ENCODE measurements around the gene EML5.
"Not testable (repeated sequence)": the region's sequence is repeated elsewhere in the genome, so short reads cannot be mapped to it uniquely, and the experiment has no call there.

EML5 gene

GRCh38 chr14:88802596-88802995 is 9.8 kb upstream of the EML5 start:
- no peak for DNase-seq (ENCODE audit: low read depth in 2 of 2)

DNA sequence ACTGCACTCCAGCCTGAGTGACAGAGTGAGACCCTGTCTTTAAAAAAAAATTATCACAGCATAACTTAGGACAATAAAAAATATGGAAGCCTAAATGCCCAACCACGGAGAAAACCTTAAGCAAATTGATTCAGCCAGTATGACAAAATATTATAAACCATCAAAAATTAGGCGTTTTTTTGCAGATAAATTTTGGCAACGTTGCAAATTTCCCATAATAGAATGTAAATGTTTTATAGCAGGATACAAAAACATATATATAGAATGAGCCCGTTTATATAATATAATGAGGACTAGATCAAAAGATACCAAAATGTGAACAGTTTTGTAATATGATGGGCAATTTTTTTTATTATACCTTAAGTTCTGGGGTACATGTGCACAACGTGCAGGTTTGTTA is 6.8 kb upstream of the EML5 start:
- no peak for DNase-seq (ENCODE audit: low read depth in 2 of 2)

- no peak for DNase-seq (ENCODE audit: low read depth in 2 of 2)
Measured at GRCh38 chr14:88798156-88798555, 5.4 kb upstream of the EML5 start.

GRCh38 chr14:88793259-88793625 is 489 bp upstream of the EML5 start:
- DNase-seq (ENCODE audit: low read depth in 2 of 2) = no peak

GRCh38 chr14:88791629-88792472 is 902 bp downstream of the EML5 start:
- no peak for DNase-seq (ENCODE audit: low read depth in 2 of 2)

GRCh38 chr14:88791252-88791621 is 1.5 kb downstream of the EML5 start:
- DNase-seq (ENCODE audit: low read depth in 2 of 2) = no peak

- no peak for DNase-seq (ENCODE audit: low read depth in 2 of 2)
Measured at GRCh38 chr14:88790501-88791251, 2.1 kb downstream of the EML5 start.

DNA sequence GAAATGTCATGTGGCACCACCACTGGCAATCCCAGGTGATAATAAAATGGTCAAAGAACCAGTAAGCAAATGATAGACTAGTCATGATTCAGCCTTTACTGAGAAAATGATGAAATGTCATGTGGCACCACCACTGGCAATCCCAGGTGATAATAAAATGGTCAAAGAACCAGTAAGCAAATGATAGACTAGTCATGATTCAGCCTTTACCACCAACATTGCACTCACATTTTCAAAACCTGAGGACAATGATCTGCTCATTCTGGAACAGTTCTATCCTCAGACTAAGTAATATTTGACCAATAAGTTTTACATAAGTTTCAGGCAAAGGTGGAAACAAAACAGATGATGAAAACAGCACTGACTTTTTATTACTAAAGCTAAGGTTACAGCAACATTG is 3.2 kb downstream of the EML5 start:
- not testable (repeated sequence) for DNase-seq (ENCODE audit: low read depth in 2 of 2)

- DNase-seq (ENCODE audit: low read depth in 2 of 2) = no peak
Measured at GRCh38 chr14:88786715-88787114, 6.0 kb downstream of the EML5 start.

DNA sequence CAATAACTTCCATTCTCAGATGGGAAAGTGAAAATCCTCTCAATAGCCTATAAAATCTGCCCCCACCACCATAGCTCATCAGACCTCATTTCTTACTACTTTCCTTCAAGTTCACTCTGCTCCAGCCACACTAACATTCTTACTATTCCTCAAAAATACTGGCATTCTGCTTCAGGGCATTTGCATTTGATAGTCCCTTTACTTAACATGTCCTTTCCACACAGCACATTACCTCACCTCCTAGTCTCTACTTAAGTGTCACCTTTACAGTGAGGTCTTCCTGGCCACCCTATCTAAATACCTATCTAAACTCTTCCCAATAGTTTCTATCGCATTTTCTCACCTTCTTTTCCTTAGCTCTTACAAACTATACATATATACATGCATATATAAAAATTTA is 6.8 kb downstream of the EML5 start:
- no peak for DNase-seq (ENCODE audit: low read depth in 2 of 2)

GRCh38 chr14:88775532-88775931 is 17.2 kb downstream of the EML5 start:
- DNase-seq (ENCODE audit: low read depth in 2 of 2) = no peak

DNA sequence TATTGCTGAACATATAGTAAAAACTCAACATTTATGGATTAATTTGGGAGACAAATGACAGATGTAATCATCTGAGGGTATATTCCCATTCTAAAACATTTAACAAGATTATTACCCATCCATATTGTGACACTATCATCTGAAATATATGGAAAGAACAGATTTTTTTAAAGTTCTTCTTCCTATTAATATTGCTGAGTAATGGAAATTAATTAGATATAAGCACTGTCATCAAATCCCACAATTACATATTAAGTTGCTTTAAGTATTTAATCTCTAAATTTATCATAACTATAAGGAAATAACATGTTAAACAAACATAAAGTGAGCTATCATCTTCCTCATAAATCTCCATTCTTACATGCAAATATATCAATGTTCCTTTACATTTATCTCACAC is 22.0 kb downstream of the EML5 start:
- no peak for DNase-seq (ENCODE audit: low read depth in 2 of 2)

DNA sequence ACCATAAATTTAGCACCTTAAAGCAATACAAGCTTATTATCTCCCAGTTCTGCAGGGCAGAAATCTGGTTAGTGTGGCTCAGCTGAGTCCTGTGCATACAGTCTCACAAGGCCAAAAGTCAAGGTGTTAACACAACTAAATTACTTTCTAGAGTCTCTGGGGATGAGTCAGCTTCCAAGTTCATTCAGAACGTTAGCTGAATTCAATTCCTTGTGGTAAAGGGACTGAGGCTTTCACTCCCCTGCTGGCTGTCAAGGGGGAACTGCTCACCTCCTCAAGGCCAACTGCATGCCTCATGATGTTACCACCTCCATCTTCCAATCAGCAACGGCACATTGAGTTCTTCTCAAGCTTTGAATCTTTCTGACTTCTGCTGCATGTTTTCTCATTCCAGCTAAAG is 27.6 kb downstream of the EML5 start:
- DNase-seq (ENCODE audit: low read depth in 2 of 2) = no peak

GRCh38 chr14:88753873-88754272 is 38.9 kb downstream of the EML5 start:
- DNase-seq (ENCODE audit: low read depth in 2 of 2) = no peak

- no peak for DNase-seq (ENCODE audit: low read depth in 2 of 2)
Measured at GRCh38 chr14:88750945-88751344, 41.8 kb downstream of the EML5 start.

DNA sequence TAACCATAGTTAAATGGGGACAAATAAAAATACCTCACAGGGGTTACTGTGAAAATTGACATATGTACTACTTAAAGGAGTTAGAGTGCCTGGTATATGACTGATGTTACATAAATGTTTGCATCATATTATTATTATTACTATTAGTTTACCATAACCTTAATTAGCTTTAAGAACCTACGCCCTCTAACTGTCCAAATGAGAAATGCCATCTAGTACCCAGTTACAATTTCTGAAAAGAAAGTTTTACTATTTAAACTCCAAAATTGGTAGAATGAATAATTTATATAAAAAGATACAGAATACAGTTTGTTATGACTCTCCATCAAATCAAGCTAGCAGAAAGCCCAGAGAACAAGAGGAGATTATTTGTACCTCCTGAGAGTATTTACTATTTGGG is 42.3 kb downstream of the EML5 start:
- DNase-seq (ENCODE audit: low read depth in 2 of 2) = no peak

DNA sequence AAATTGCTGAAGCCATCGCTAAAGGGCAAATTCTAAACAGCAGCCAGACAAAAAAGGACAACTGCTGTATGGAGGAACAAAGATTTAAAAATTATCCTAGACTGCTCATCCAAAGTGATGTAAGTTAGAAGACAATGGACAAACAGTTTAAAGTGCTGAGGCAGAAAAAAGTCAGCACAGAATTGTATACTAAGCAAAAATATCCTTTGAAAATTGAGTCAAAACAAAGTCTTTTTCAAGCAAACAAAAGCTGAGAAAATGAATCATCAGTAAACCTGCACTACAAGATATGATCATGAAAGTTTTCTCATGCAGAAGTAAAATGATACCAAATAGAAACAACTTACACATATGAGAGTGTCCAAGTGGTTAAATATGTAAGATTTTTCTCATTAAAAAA is 43.6 kb downstream of the EML5 start:
- DNase-seq (ENCODE audit: low read depth in 2 of 2) = no peak

GRCh38 chr14:88748288-88748687 is 44.5 kb downstream of the EML5 start:
- DNase-seq (ENCODE audit: low read depth in 2 of 2) = no peak

DNA sequence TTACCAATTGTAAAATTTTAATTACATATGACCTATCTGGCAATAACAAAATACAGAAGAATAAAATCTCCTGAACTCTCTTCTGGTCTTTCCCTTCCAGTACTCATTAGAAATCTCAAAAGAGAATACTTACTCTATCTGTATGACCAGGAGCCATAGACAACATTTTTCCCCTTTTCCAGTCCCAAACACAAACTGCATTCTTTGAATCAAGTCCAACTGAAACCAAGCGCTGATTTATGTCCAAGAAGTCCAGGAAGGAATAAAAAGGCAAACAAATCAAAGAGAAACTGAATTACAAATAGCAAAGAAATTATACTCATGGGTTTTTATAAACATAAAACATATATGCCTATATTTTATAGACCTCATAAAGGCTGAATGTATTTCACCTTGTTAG is 46.7 kb downstream of the EML5 start:
- DNase-seq (ENCODE audit: low read depth in 2 of 2) = no peak

GRCh38 chr14:88737245-88737644 is 55.5 kb downstream of the EML5 start:
- no peak for DNase-seq (ENCODE audit: low read depth in 2 of 2)

DNA sequence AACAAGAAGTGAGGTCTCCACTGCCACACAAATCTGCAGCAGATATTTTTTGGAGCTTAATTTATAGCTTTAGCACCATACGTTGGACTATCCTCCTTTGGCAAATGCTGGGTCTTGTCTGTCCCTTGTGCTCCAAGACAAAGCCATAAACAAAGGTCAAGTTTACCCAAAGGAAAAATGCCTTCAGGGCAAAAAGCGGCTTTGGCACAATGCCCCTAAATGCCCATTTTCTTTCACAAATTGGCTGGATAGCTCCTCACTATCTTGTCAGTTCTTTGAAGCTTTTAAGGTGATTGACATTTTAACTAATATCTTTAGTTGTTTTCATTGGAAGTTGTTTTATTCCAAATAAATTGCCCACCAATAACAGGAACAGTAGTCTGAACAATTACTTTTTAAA is 59.6 kb downstream of the EML5 start:
- DNase-seq (ENCODE audit: low read depth in 2 of 2) = no peak

- no peak for DNase-seq (ENCODE audit: low read depth in 2 of 2)
Measured at GRCh38 chr14:88729159-88729558, 63.6 kb downstream of the EML5 start.

GRCh38 chr14:88727057-88727456 is 65.7 kb downstream of the EML5 start:
- DNase-seq (ENCODE audit: low read depth in 2 of 2) = no peak

Measured in stimulated activated CD4-positive, alpha-beta T cell treated with anti-CD3 and anti-CD28 coated beads, Interleukin-1b, Interleukin-23, amount 100 ng/mL, for 4 hours (primary cell).